ENCODE measurements around the gene ETF1. TPM values are rescaled to one million over a fixed set of nuclear protein-coding genes. Genes with fewer than 3 reads are reported as not detected.

ETF1 gene
- total and polyA plus RNA-seq, 9 of the 15 experiments (the other 6 are each of a cell fraction or from before 2014, with no cell fraction given), result 53.7 to 209 (median 164) TPM

DNA sequence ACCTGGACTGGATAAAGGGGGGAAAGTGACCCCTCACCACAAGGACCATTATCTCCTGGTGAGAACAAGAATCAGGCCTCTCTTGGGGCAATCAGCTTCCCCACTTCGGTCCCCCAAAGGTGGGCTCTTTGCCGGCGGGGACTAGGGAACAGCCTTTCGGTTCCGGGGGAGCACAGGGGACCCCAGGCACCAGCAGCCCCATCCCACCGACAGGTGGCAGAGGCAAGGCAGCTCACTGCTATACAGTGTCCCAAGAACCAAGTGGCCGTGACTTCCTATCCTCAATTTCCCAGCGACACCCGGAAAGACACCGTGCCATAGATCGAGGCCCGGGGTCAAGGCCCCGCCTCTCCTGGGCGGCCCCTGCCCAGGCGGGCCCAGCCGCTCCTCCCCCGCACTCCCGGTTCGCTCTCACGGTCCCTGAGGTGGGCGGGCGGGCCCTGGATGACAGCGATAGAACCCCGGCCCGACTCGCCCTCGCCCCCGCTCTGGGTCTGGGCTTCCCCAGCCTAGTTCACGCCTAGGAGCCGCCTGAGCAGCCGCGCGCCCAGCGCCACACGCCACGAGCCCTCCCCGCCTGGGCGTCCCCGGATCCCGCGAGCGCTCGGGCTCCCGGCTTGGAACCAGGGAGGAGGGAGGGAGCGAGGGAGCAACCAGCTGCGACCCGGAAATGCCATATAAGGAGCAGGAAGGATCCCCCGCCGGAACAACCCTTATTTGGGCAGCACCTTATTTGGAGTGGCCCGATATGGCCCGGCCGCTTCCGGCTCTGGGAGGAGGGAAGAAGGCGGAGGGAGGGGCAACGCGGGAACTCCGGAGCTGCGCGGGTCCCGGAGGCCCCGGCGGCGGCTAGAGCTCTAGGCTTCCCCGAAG is 78.4 kb downstream of the ETF1 start (continued):
- TF ChIP-seq, protein P1, sequence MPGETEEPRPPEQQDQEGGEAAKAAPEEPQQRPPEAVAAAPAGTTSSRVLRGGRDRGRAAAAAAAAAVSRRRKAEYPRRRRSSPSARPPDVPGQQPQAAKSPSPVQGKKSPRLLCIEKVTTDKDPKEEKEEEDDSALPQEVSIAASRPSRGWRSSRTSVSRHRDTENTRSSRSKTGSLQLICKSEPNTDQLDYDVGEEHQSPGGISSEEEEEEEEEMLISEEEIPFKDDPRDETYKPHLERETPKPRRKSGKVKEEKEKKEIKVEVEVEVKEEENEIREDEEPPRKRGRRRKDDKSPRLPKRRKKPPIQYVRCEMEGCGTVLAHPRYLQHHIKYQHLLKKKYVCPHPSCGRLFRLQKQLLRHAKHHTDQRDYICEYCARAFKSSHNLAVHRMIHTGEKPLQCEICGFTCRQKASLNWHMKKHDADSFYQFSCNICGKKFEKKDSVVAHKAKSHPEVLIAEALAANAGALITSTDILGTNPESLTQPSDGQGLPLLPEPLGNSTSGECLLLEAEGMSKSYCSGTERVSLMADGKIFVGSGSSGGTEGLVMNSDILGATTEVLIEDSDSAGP (CRISPR knock-in tag; IDR thresholded peaks at IDR 0.05), result no peak
- TF ChIP-seq, protein P2, sequence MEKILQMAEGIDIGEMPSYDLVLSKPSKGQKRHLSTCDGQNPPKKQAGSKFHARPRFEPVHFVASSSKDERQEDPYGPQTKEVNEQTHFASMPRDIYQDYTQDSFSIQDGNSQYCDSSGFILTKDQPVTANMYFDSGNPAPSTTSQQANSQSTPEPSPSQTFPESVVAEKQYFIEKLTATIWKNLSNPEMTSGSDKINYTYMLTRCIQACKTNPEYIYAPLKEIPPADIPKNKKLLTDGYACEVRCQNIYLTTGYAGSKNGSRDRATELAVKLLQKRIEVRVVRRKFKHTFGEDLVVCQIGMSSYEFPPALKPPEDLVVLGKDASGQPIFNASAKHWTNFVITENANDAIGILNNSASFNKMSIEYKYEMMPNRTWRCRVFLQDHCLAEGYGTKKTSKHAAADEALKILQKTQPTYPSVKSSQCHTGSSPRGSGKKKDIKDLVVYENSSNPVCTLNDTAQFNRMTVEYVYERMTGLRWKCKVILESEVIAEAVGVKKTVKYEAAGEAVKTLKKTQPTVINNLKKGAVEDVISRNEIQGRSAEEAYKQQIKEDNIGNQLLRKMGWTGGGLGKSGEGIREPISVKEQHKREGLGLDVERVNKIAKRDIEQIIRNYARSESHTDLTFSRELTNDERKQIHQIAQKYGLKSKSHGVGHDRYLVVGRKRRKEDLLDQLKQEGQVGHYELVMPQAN (IDR thresholded peaks at IDR 0.05; ENCODE audit: borderline replicate concordance), result peak; percentile 72
- TF ChIP-seq ZKSCAN8 (CRISPR knock-in tag; IDR thresholded peaks at IDR 0.05) (no peak), KLF6 (CRISPR knock-in tag; IDR thresholded peaks at IDR 0.05; ENCODE audit: borderline replicate concordance) (peak; percentile 8; the same call in 1 of the 2 replicates), CHD2 (IDR thresholded peaks at IDR 0.05; ENCODE audit: low read depth, low read length) (peak; percentile 93), MYBL2 (IDR thresholded peaks at IDR 0.05; ENCODE audit: low read depth) (no peak), MYBL2 (CRISPR knock-in tag; IDR thresholded peaks at IDR 0.05; ENCODE audit: borderline replicate concordance) (no peak), U2AF2 (optimal IDR thresholded peaks at IDR 0.05; ENCODE audit: low read depth, low read length) (no peak), NUFIP1 (IDR thresholded peaks at IDR 0.05; ENCODE audit: partially characterized antibody) (no peak), ELF4 (CRISPR knock-in tag; IDR thresholded peaks at IDR 0.05) (no peak), SMARCA4 (IDR thresholded peaks at IDR 0.05) (no peak; the same call in 1 of the 2 replicates), CBFA2T3 (IDR thresholded peaks at IDR 0.05) (peak; percentile 58), CEBPG (CRISPR knock-in tag; IDR thresholded peaks at IDR 0.05) (no peak), CEBPG (tag; conservative IDR thresholded peaks at IDR 0.05 in 1 of 2, IDR thresholded peaks at IDR 0.05 in 1 of 2) (no peak), NEUROD1 (IDR thresholded peaks at IDR 0.05; ENCODE audit: borderline replicate concordance, low read depth, low read length, partially characterized antibody) (no peak)
- TF ChIP-seq, protein P3, sequence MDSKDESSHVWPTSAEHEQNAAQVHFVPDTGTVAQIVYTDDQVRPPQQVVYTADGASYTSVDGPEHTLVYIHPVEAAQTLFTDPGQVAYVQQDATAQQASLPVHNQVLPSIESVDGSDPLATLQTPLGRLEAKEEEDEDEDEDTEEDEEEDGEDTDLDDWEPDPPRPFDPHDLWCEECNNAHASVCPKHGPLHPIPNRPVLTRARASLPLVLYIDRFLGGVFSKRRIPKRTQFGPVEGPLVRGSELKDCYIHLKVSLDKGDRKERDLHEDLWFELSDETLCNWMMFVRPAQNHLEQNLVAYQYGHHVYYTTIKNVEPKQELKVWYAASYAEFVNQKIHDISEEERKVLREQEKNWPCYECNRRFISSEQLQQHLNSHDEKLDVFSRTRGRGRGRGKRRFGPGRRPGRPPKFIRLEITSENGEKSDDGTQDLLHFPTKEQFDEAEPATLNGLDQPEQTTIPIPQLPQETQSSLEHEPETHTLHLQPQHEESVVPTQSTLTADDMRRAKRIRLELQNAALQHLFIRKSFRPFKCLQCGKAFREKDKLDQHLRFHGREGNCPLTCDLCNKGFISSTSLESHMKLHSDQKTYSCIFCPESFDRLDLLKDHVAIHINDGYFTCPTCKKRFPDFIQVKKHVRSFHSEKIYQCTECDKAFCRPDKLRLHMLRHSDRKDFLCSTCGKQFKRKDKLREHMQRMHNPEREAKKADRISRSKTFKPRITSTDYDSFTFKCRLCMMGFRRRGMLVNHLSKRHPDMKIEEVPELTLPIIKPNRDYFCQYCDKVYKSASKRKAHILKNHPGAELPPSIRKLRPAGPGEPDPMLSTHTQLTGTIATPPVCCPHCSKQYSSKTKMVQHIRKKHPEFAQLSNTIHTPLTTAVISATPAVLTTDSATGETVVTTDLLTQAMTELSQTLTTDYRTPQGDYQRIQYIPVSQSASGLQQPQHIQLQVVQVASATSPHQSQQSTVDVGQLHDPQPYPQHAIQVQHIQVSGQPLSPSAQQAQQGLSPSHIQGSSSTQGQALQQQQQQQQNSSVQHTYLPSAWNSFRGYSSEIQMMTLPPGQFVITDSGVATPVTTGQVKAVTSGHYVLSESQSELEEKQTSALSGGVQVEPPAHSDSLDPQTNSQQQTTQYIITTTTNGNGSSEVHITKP (IDR thresholded peaks at IDR 0.05; ENCODE audit: partially characterized antibody), result no peak
- TF ChIP-seq, protein P4, sequence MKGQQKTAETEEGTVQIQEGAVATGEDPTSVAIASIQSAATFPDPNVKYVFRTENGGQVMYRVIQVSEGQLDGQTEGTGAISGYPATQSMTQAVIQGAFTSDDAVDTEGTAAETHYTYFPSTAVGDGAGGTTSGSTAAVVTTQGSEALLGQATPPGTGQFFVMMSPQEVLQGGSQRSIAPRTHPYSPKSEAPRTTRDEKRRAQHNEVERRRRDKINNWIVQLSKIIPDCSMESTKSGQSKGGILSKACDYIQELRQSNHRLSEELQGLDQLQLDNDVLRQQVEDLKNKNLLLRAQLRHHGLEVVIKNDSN (CRISPR knock-in tag; IDR thresholded peaks at IDR 0.05), result peak; percentile 63; the same call in 1 of the 2 replicates
- TF ChIP-seq, protein P5, sequence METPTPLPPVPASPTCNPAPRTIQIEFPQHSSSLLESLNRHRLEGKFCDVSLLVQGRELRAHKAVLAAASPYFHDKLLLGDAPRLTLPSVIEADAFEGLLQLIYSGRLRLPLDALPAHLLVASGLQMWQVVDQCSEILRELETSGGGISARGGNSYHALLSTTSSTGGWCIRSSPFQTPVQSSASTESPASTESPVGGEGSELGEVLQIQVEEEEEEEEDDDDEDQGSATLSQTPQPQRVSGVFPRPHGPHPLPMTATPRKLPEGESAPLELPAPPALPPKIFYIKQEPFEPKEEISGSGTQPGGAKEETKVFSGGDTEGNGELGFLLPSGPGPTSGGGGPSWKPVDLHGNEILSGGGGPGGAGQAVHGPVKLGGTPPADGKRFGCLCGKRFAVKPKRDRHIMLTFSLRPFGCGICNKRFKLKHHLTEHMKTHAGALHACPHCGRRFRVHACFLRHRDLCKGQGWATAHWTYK (CRISPR knock-in tag; IDR thresholded peaks at IDR 0.05), result no peak; the same call in 1 of the 2 replicates
